ENCODE measurements around the gene PTPRE.

GRCh38 chr10:127971963-127972615 lies 65.2 kb downstream of the PTPRE start:
- no peak for TF ChIP-seq CTCF (conservative IDR thresholded peaks at IDR 0.05)
- TF ChIP-seq EZH2 (IDR thresholded peaks at IDR 0.05; ENCODE audit: low read depth) = no peak
